Measurements from ENCODE around the gene RPL22. TPM values are rescaled to one million over a fixed set of nuclear protein-coding genes. Genes with fewer than 3 reads are reported as not detected.

The RPL22 gene
- 109 TPM for total RNA-seq

GRCh38 chr1:6199298-6200187 is at the start of gene RPL22:
RPL22 (minus strand) TSS chr1:6199595; CDS start chr1:6199573, 22 bp downstream.
- ATAC-seq (peak; percentile 96), DNase-seq (ENCODE audit: low spot score) (peak; percentile 98)

- ATAC-seq (peak; percentile 2), DNase-seq (ENCODE audit: low spot score) (peak; percentile 64)
These were observed 48.9 kb upstream of the RPL22 start for GRCh38 chr1:6248161-6248776.

GRCh38 chr1:6247651-6248050 is 48.3 kb upstream of the RPL22 start:
- ATAC-seq (no peak), DNase-seq (ENCODE audit: low spot score) (no peak)

GRCh38 chr1:6246497-6247467 is 47.4 kb upstream of the RPL22 start:
- DNase-seq (ENCODE audit: low spot score) (peak; percentile 82), ATAC-seq (peak; percentile 62)

GRCh38 chr1:6245869-6246496 is 46.6 kb upstream of the RPL22 start:
- peak; percentile 4 for ATAC-seq
- peak; percentile 68 for DNase-seq (ENCODE audit: low spot score)

GRCh38 chr1:6245086-6245868 is 45.9 kb upstream of the RPL22 start:
- DNase-seq (ENCODE audit: low spot score), result peak; percentile 77
- ATAC-seq, result peak; percentile 68

GRCh38 chr1:6244401-6245049 is 45.1 kb upstream of the RPL22 start:
- no peak for DNase-seq (ENCODE audit: low spot score)
- ATAC-seq, result no peak

GRCh38 chr1:6243993-6244392 is 44.6 kb upstream of the RPL22 start, which contains the start of gene HES3:
HES3 (plus strand) TSS chr1:6244179; CDS start chr1:6244366, 187 bp downstream.
- DNase-seq (ENCODE audit: low spot score), result no peak
- no peak for ATAC-seq

- DNase-seq (ENCODE audit: low spot score) (no peak), ATAC-seq (no peak)
These were observed 43.8 kb upstream of the RPL22 start for GRCh38 chr1:6243053-6243834.

GRCh38 chr1:6241887-6242740 is 42.7 kb upstream of the RPL22 start:
- ATAC-seq (no peak), DNase-seq (ENCODE audit: low spot score) (no peak)

- ATAC-seq (no peak), DNase-seq (ENCODE audit: low spot score) (no peak)
These were observed 41.9 kb upstream of the RPL22 start for GRCh38 chr1:6241107-6241886.

- DNase-seq (ENCODE audit: low spot score) (no peak), ATAC-seq (no peak)
These were observed 40.8 kb upstream of the RPL22 start for GRCh38 chr1:6239950-6240768.

GRCh38 chr1:6239213-6239752 is 39.9 kb upstream of the RPL22 start:
- DNase-seq (ENCODE audit: low spot score) (no peak), ATAC-seq (no peak)

GRCh38 chr1:6237093-6237492 is 37.7 kb upstream of the RPL22 start:
- DNase-seq (ENCODE audit: low spot score) (no peak), ATAC-seq (no peak)

- ATAC-seq (peak; percentile 85), DNase-seq (ENCODE audit: low spot score) (peak; percentile 83)
These were observed 35.9 kb upstream of the RPL22 start for GRCh38 chr1:6235296-6235677.

Measured in left lobe of liver (tissue), 2 donors.